Activated naive CD8-positive, alpha-beta T cell (primary cell): ENCODE data around the gene RPL34.
A peak's percentile ranks its signal among the peaks of the same experiment; 100 is the strongest.

Experiments used
- H3K27ac Mint-ChIP-seq: one replicate; pipeline ENCODE4 v1.8.0; 2021; ENCODE audit warnings: mixed read lengths
- H3K27me3 Mint-ChIP-seq: one replicate; pipeline ENCODE4 v1.8.0; 2021; ENCODE audit warnings: mixed read lengths
- H3K36me3 Mint-ChIP-seq: one replicate; pipeline ENCODE4 v1.8.0; 2021; ENCODE audit warnings: mixed read lengths
- H3K4me1 Mint-ChIP-seq: one replicate; pipeline ENCODE4 v1.8.0; 2021; ENCODE audit warnings: low read depth, mixed read lengths
- H3K4me3 Mint-ChIP-seq: one replicate; pipeline ENCODE4 v1.8.0; 2021; ENCODE audit warnings: mild to moderate bottlenecking, mixed read lengths
- H3K9me3 Mint-ChIP-seq: one replicate; pipeline ENCODE4 v1.8.0; 2021; ENCODE audit warnings: low read depth, mixed read lengths

Gene RPL34

GRCh38 chr4:108611365-108611764 is 9.0 kb upstream of the RPL34 start:
- Mint-ChIP-seq H3K27ac (no peak overlapping the region), H3K4me1 (peaks cover 17% of the 10 kb centered on the region)

GRCh38 chr4:108612365-108612764 is 8.0 kb upstream of the RPL34 start:
- Mint-ChIP-seq H3K27me3 (no peaks in the 10 kb centered on the region), H3K4me1 (peaks cover 23% of the 10 kb centered on the region), H3K9me3 (no peaks in the 10 kb centered on the region), H3K4me3 (peak overlapping the region; percentile 6), H3K27ac (no peak overlapping the region), H3K36me3 (peaks cover 26% of the 10 kb centered on the region)

More at GRCh38 chr4:108611365-108611764, 9.0 kb upstream of the RPL34 start:
- Mint-ChIP-seq H3K4me3 (peak overlapping the region; percentile 42), H3K36me3 (peaks cover 25% of the 10 kb centered on the region), H3K9me3 (no peaks in the 10 kb centered on the region), H3K27me3 (no peaks in the 10 kb centered on the region)

GRCh38 chr4:108619372-108620100 is 840 bp upstream of the RPL34 start:
- Mint-ChIP-seq H3K4me1 (peaks cover 54% of the 10 kb centered on the region), H3K36me3 (peaks cover 40% of the 10 kb centered on the region)

GRCh38 chr4:108620933-108621905 is 843 bp downstream of the RPL34 start:
- H3K9me3 Mint-ChIP-seq, result no peaks in the 10 kb centered on the region
- H3K27me3 Mint-ChIP-seq, result no peaks in the 10 kb centered on the region
- peaks cover 66% of the 10 kb centered on the region for H3K4me1 Mint-ChIP-seq
- peak overlapping the region; percentile 100 for H3K4me3 Mint-ChIP-seq
- peaks cover 40% of the 10 kb centered on the region for H3K36me3 Mint-ChIP-seq
- H3K27ac Mint-ChIP-seq, result peak overlapping the region; percentile 98

More at GRCh38 chr4:108619372-108620100, 840 bp upstream of the RPL34 start:
- peak overlapping the region; percentile 98 for H3K27ac Mint-ChIP-seq
- H3K4me3 Mint-ChIP-seq, result peak overlapping the region; percentile 100
- no peaks in the 10 kb centered on the region for H3K9me3 Mint-ChIP-seq
- H3K27me3 Mint-ChIP-seq, result no peaks in the 10 kb centered on the region

- Mint-ChIP-seq H3K36me3 (peaks cover 38% of the 10 kb centered on the region), H3K27me3 (no peaks in the 10 kb centered on the region), H3K4me1 (peaks cover 64% of the 10 kb centered on the region), H3K27ac (peak overlapping the region; percentile 98), H3K9me3 (no peaks in the 10 kb centered on the region), H3K4me3 (peak overlapping the region; percentile 100)
These were observed 1.6 kb downstream of the RPL34 start for GRCh38 chr4:108622022-108622421.

- Mint-ChIP-seq H3K4me1 (peaks cover 60% of the 10 kb centered on the region), H3K4me3 (peak overlapping the region; percentile 100), H3K27me3 (no peaks in the 10 kb centered on the region), H3K36me3 (peaks cover 34% of the 10 kb centered on the region), H3K27ac (peak overlapping the region; percentile 98), H3K9me3 (no peaks in the 10 kb centered on the region)
These were observed 2.5 kb downstream of the RPL34 start for GRCh38 chr4:108622828-108623227.

- no peaks in the 10 kb centered on the region for H3K9me3 Mint-ChIP-seq
- peaks cover 33% of the 10 kb centered on the region for H3K36me3 Mint-ChIP-seq
- peak overlapping the region; percentile 100 for H3K4me3 Mint-ChIP-seq
- peak overlapping the region; percentile 82 for H3K27ac Mint-ChIP-seq
- peaks cover 50% of the 10 kb centered on the region for H3K4me1 Mint-ChIP-seq
- no peaks in the 10 kb centered on the region for H3K27me3 Mint-ChIP-seq
These were observed 4.1 kb downstream of the RPL34 start for GRCh38 chr4:108624263-108625056.

- no peaks in the 10 kb centered on the region for H3K9me3 Mint-ChIP-seq
- no peak overlapping the region for H3K4me3 Mint-ChIP-seq
- peaks cover 33% of the 10 kb centered on the region for H3K36me3 Mint-ChIP-seq
- peak overlapping the region; percentile 50 for H3K27ac Mint-ChIP-seq
- peaks cover 44% of the 10 kb centered on the region for H3K4me1 Mint-ChIP-seq
- H3K27me3 Mint-ChIP-seq, result no peaks in the 10 kb centered on the region
These were observed 5.7 kb downstream of the RPL34 start for GRCh38 chr4:108626056-108626455.

GRCh38 chr4:108628411-108628810 is 8.0 kb downstream of the RPL34 start:
- Mint-ChIP-seq H3K27ac (no peak overlapping the region), H3K36me3 (peaks cover 24% of the 10 kb centered on the region), H3K4me3 (no peak overlapping the region), H3K9me3 (no peaks in the 10 kb centered on the region), H3K4me1 (peaks cover 27% of the 10 kb centered on the region), H3K27me3 (no peaks in the 10 kb centered on the region)

GRCh38 chr4:108635070-108635655 is 14.8 kb downstream of the RPL34 start:
- Mint-ChIP-seq H3K9me3 (no peaks in the 10 kb centered on the region), H3K4me3 (no peak overlapping the region), H3K4me1 (peaks cover 2% of the 10 kb centered on the region), H3K27me3 (no peaks in the 10 kb centered on the region), H3K36me3 (peaks cover 10% of the 10 kb centered on the region), H3K27ac (no peak overlapping the region)

- Mint-ChIP-seq H3K36me3 (peaks cover 8% of the 10 kb centered on the region), H3K27ac (peak overlapping the region; percentile 4), H3K27me3 (no peaks in the 10 kb centered on the region), H3K4me1 (peaks cover 2% of the 10 kb centered on the region), H3K9me3 (no peaks in the 10 kb centered on the region), H3K4me3 (no peak overlapping the region)
These were observed 15.9 kb downstream of the RPL34 start for GRCh38 chr4:108636246-108636645.

GRCh38 chr4:108637856-108638255 is 17.5 kb downstream of the RPL34 start:
- H3K36me3 Mint-ChIP-seq, result peaks cover 10% of the 10 kb centered on the region
- H3K9me3 Mint-ChIP-seq, result no peaks in the 10 kb centered on the region
- no peak overlapping the region for H3K27ac Mint-ChIP-seq
- H3K4me3 Mint-ChIP-seq, result no peak overlapping the region
- no peaks in the 10 kb centered on the region for H3K27me3 Mint-ChIP-seq
- H3K4me1 Mint-ChIP-seq, result peaks cover 2% of the 10 kb centered on the region

GRCh38 chr4:108644237-108644636 is 23.9 kb downstream of the RPL34 start:
- H3K36me3 Mint-ChIP-seq, result peaks cover 5% of the 10 kb centered on the region
- no peak overlapping the region for H3K4me3 Mint-ChIP-seq
- no peaks in the 10 kb centered on the region for H3K9me3 Mint-ChIP-seq
- H3K4me1 Mint-ChIP-seq, result peaks cover 5% of the 10 kb centered on the region
- H3K27me3 Mint-ChIP-seq, result no peaks in the 10 kb centered on the region
- no peak overlapping the region for H3K27ac Mint-ChIP-seq

GRCh38 chr4:108646706-108647105 is 26.3 kb downstream of the RPL34 start:
- Mint-ChIP-seq H3K4me1 (peaks cover 18% of the 10 kb centered on the region), H3K4me3 (no peak overlapping the region), H3K27me3 (no peaks in the 10 kb centered on the region), H3K36me3 (peaks cover 4% of the 10 kb centered on the region), H3K27ac (no peak overlapping the region), H3K9me3 (no peaks in the 10 kb centered on the region)
